Muscle of leg (tissue), 11 donors: ENCODE data around the gene EML6. TPM values are rescaled to one million over a fixed set of nuclear protein-coding genes. Genes with fewer than 3 reads are reported as not detected.

ENCODE experiments used
- DNase-seq: peaks from one replicate; pipeline ENCODE4 v3.0.0; 2013
- H3K27ac ChIP-seq: one replicate; pipeline ENCODE4 v1.5.1; 2013; ENCODE audit warnings: mild to moderate bottlenecking, low read length, control low read depth
- H3K27me3 ChIP-seq: one replicate; pipeline ENCODE4 v1.6.1; 2013; ENCODE audit warnings: low read length; ENCODE audit not compliant: control insufficient read depth, insufficient read depth
- H3K36me3 ChIP-seq: one replicate; pipeline ENCODE4 v1.6.1; 2013; ENCODE audit warnings: low read length; ENCODE audit not compliant: control insufficient read depth, insufficient read depth
- H3K4me1 ChIP-seq: one replicate; pipeline ENCODE4 v1.6.1; 2013; ENCODE audit warnings: low read length; ENCODE audit not compliant: control insufficient read depth, insufficient read depth
- H3K4me3 ChIP-seq: one replicate; pipeline ENCODE4 v1.5.1; 2013; ENCODE audit warnings: low read length, control low read depth
- H3K9me3 ChIP-seq: replicated peaks from 2 replicates; pipeline ENCODE4 v1.6.1; 2013; ENCODE audit warnings: low read depth, low read length; ENCODE audit not compliant: control insufficient read depth
- WGBS: methylation state at CpG from one replicate; pipeline ENCODE4 v1.1.5; 2013; ENCODE audit warnings: missing lambda C conversion rate; ENCODE audit not compliant: insufficient coverage; 5-methylcytosine and 5-hydroxymethylcytosine counted together
- polyA plus RNA-seq, 8 donors: library from polyadenylated mRNA; unstranded; fragments of 120-200 nt; gene quantifications; one replicate each; pipeline versions ENCODE4 v1.2.1 to v1.2.3, GENCODE V29; 2013; ENCODE audit warnings: inconsistent platforms in 1 of 8, low replicate concordance in 1 of 8; ENCODE audit not compliant: insufficient read length in 8 of 8, insufficient read depth in 1 of 8
- total RNA-seq: library from RNA; stranded (reverse); fragments of 120-200 nt; gene quantifications from one replicate; pipeline ENCODE4 v1.2.4, GENCODE V29; 2013

Gene EML6
- total and polyA plus RNA-seq, 9 donors = 11.2 to 32.1 (median 18.8) TPM

- WGBS = 84% methylated on average over 2 of the region's 2 CpGs
- Histone ChIP-seq H3K4me1 (no peaks in the 10 kb centered on the region), H3K27ac (no peak overlapping the region), H3K9me3 (no peaks in the 10 kb centered on the region), H3K4me3 (no peak overlapping the region), H3K36me3 (no peaks in the 10 kb centered on the region), H3K27me3 (no peaks in the 10 kb centered on the region)
- DNase-seq = no peak
These were observed 191.2 kb downstream of the EML6 start for GRCh38 chr2:54914637-54915036.

- no peak for DNase-seq
- no peaks in the 10 kb centered on the region for H3K4me1 ChIP-seq
- 82% methylated on average over 3 of the region's 4 CpGs for WGBS
- no peaks in the 10 kb centered on the region for H3K9me3 ChIP-seq
- no peak overlapping the region for H3K4me3 ChIP-seq
- no peak overlapping the region for H3K27ac ChIP-seq
- no peaks in the 10 kb centered on the region for H3K36me3 ChIP-seq
- no peaks in the 10 kb centered on the region for H3K27me3 ChIP-seq
These were observed 191.6 kb downstream of the EML6 start for GRCh38 chr2:54915101-54915500.

- no peaks in the 10 kb centered on the region for H3K4me1 ChIP-seq
- no peak for DNase-seq
- WGBS = 90% methylated on average over 3 of the region's 8 CpGs
- no peak overlapping the region for H3K4me3 ChIP-seq
- H3K36me3 ChIP-seq = no peaks in the 10 kb centered on the region
- H3K9me3 ChIP-seq = no peaks in the 10 kb centered on the region
- no peaks in the 10 kb centered on the region for H3K27me3 ChIP-seq
- H3K27ac ChIP-seq = no peak overlapping the region
These were observed 193.2 kb downstream of the EML6 start for GRCh38 chr2:54916637-54917036.

- Histone ChIP-seq H3K4me1 (no peaks in the 10 kb centered on the region), H3K4me3 (no peak overlapping the region), H3K9me3 (no peaks in the 10 kb centered on the region), H3K36me3 (no peaks in the 10 kb centered on the region), H3K27me3 (no peaks in the 10 kb centered on the region), H3K27ac (no peak overlapping the region)
- 100% methylated on average over 2 of the region's 7 CpGs for WGBS
- no peak for DNase-seq
These were observed 195.3 kb downstream of the EML6 start for GRCh38 chr2:54918647-54919280.

GRCh38 chr2:54920660-54921059 lies 197.2 kb downstream of the EML6 start:
- Histone ChIP-seq H3K4me1 (no peaks in the 10 kb centered on the region), H3K4me3 (no peak overlapping the region), H3K9me3 (no peaks in the 10 kb centered on the region), H3K36me3 (no peaks in the 10 kb centered on the region), H3K27me3 (no peaks in the 10 kb centered on the region), H3K27ac (no peak overlapping the region)
- no CpG with 5 or more reads among the region's 1 CpG for WGBS
- no peak for DNase-seq

GRCh38 chr2:54924121-54924520 lies 200.7 kb downstream of the EML6 start:
- WGBS = 60% methylated on average over 1 of the region's 1 CpG

GRCh38 chr2:54925022-54925421 lies 201.6 kb downstream of the EML6 start:
- WGBS = 77% methylated on average over 2 of the region's 4 CpGs
- Histone ChIP-seq H3K4me1 (peaks cover 17% of the 10 kb centered on the region), H3K9me3 (no peaks in the 10 kb centered on the region), H3K4me3 (no peak overlapping the region), H3K36me3 (no peaks in the 10 kb centered on the region), H3K27ac (no peak overlapping the region), H3K27me3 (no peaks in the 10 kb centered on the region)
- no peak for DNase-seq

More at GRCh38 chr2:54924121-54924520, 200.7 kb downstream of the EML6 start:
- no peak for DNase-seq
- Histone ChIP-seq H3K4me3 (no peak overlapping the region), H3K36me3 (no peaks in the 10 kb centered on the region), H3K27me3 (no peaks in the 10 kb centered on the region), H3K4me1 (peaks cover 17% of the 10 kb centered on the region), H3K27ac (no peak overlapping the region), H3K9me3 (no peaks in the 10 kb centered on the region)

GRCh38 chr2:54927085-54927750 lies 203.8 kb downstream of the EML6 start:
- Histone ChIP-seq H3K27me3 (no peaks in the 10 kb centered on the region), H3K27ac (peak overlapping the region; percentile 81), H3K36me3 (no peaks in the 10 kb centered on the region), H3K4me3 (no peak overlapping the region), H3K4me1 (peaks cover 20% of the 10 kb centered on the region), H3K9me3 (no peaks in the 10 kb centered on the region)
- WGBS = 76% methylated on average over 3 of the region's 8 CpGs
- peak; percentile 51 for DNase-seq

GRCh38 chr2:54927751-54928615 lies 204.5 kb downstream of the EML6 start:
- Histone ChIP-seq H3K27ac (peak overlapping the region; percentile 81), H3K9me3 (no peaks in the 10 kb centered on the region), H3K36me3 (no peaks in the 10 kb centered on the region), H3K27me3 (no peaks in the 10 kb centered on the region), H3K4me3 (no peak overlapping the region), H3K4me1 (peaks cover 20% of the 10 kb centered on the region)
- DNase-seq = no peak
- 96% methylated on average over 12 of the region's 16 CpGs for WGBS

GRCh38 chr2:54928719-54929118 lies 205.3 kb downstream of the EML6 start:
- no peaks in the 10 kb centered on the region for H3K27me3 ChIP-seq
- no peak overlapping the region for H3K4me3 ChIP-seq
- no CpG with 5 or more reads among the region's 4 CpGs for WGBS
- H3K27ac ChIP-seq = no peak overlapping the region
- no peaks in the 10 kb centered on the region for H3K36me3 ChIP-seq
- DNase-seq = no peak
- peaks cover 20% of the 10 kb centered on the region for H3K4me1 ChIP-seq
- H3K9me3 ChIP-seq = no peaks in the 10 kb centered on the region
